Erythroblast (primary cell): ENCODE results near the gene TNNI2.

Source experiments
- GATA1 ChIP-seq: IDR thresholded peaks from 2 replicates; pipeline ENCODE4 v1.6.1; 2011; ENCODE audit warnings: low read depth, mild to moderate bottlenecking, control low read depth, low read length, moderate library complexity
- POLR2A ChIP-seq: IDR thresholded peaks from 2 replicates; pipeline ENCODE4 v1.6.1; 2011; ENCODE audit warnings: mild to moderate bottlenecking, low read length

DNA sequence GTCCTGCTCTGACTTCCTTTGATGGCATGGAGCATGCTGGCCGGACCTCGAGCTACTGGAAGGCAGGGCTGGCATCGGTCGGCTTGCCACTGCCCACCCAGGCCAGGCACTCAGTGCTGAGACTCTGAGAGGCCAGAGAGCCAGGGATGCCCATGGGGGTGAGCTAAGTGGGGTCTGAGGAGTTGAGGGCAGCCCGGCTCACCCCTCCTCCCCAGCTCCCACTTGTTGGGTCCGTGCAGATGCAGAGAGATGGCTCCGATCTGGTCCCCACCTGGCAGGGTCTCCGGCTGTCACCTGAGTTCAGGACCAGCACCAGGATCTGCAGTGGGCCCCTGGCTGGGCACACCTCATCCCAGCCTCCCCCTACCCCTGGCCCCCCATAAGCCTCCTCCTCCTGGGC, 27.4 kb downstream of the TNNI2 start:
- TF ChIP-seq POLR2A, result no peak
- TF ChIP-seq GATA1, result no peak
